CD4-positive, alpha-beta T cell treated with Interleukin-6 at 100 ng/mL for 8 hours (primary cell): ENCODE results near the gene ZFAND3.

ENCODE experiments used
- DNase-seq: peaks from one replicate; pipeline ENCODE4 v3.0.0-alpha.2; 2020; ENCODE audit warnings: mixed read lengths, low spot score

ZFAND3 gene

GRCh38 chr6:38004908-38005307 is 185.4 kb downstream of the ZFAND3 start:
- no peak for DNase-seq

- DNase-seq: no peak
Measured at GRCh38 chr6:38011937-38012336, 192.4 kb downstream of the ZFAND3 start.

DNA sequence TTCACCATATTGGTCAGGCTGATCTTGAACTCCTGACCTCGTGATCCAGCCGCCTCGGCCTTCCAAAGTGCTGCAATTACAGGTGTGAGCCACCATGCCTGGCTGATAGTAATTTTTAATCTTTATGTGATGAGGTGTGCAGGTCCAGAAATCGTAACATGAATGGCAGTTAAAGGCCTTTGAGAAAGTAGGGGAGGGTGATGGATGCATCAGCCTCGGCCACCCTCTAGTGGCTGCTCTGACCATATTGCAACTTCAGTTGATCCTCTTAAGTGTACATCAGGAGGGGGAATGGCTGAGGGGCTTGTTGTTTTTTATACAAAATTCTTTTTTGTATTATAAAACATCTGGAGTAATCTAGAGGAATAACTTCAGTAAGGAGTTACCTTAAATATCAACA is 193.0 kb downstream of the ZFAND3 start:
- no peak for DNase-seq

GRCh38 chr6:38015341-38015740 is 195.8 kb downstream of the ZFAND3 start:
- DNase-seq: no peak

DNA sequence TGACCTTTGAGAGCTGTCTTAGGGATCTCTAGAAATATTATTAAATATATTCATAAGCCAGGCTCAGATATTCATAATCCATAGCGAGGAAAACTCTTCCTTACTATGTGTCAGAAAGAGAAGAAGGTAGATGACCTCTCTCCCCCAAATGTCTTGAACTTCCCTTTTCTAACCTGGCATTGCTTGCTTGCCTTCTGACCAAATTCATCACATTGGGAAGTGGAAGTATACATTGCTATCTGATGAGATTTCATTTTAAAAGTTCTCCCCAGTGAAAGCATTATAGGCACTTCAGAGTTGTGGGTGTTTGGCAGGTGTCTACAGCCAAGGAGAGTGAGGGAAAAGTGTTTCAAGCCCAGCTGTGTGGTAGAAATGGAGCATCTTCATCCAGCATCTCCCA is 197.3 kb downstream of the ZFAND3 start:
- DNase-seq: no peak

- no peak for DNase-seq
Measured at GRCh38 chr6:38018755-38019165, 199.2 kb downstream of the ZFAND3 start.

DNA sequence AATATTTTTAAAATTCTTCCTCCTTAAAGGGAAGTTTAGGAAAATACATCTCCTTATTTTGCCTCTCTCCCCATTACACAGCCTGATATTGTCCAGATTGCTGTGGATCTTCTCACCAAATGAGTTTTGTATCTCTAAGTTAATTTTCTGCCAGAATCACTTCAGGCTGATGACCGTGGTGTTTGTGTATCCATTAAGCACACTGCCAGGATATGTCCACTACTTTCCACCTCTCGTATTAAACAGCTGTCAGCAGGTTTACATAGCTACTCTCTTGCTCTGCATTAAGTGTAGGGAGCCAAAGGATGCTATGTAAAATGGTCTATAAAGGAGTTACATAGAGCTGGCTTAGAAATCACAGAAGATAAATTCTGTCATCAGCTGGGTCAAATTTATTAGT is 201.1 kb downstream of the ZFAND3 start:
- no peak for DNase-seq

DNA sequence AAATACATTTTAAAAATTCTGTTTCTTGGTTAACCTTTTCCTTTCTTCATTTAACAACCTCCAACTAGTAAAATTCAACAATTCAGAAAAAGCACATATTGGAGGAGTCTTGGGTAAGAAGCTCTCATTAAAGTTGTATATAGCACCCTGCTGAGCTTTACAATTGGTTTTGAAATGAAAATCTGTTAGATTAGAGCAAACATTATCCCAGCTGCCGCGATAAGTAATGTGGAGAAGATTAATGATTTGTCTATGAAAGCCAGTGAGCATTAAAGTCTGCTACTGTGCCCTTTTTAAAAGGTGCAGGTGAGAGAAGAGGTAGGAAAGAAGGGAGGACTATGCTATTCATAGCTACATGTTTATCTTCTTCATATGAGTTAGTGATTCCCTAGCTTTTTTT is 201.5 kb downstream of the ZFAND3 start:
- DNase-seq: no peak

- DNase-seq: no peak
Measured at GRCh38 chr6:38021571-38021970, 202.0 kb downstream of the ZFAND3 start.

DNA sequence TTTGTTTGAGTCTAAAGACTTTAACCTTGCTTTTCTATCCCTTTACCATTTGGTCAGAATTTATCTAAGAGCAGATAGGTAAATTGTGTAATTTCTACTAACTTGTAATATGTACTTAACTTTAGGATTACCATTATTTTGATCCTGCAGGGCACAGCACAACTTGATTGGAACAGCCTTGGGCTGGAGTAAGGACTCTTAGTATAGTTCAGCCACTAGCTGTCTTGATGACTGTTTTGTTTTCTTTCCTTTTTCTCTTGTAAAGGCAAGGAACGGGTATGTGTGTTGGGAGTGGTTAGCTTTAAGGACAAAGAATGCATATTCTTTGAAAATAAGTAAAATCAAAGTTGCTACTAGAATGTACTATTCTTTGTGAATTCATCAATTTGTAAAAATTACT is 203.2 kb downstream of the ZFAND3 start:
- DNase-seq: no peak

- DNase-seq: no peak
Measured at GRCh38 chr6:38024908-38025307, 205.4 kb downstream of the ZFAND3 start.

DNA sequence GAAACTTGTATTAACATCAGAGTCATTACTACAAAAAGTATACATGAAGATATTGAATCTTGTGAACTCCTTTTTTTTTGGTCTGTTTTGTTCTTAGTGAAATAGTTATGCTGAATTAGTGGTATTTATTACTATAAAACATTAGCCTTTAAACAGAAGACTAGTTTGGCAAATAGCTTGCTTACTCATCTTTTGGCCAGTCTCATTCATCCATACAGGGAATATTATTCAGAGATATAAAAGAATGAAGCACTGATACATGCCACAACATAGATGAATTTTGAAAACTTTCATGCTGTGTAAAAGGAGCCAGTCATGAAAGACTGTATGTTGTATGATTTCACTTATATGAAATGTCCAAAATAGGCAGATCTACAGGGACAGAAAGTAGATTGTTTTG is 205.9 kb downstream of the ZFAND3 start:
- no peak for DNase-seq

GRCh38 chr6:38027685-38028373 is 208.3 kb downstream of the ZFAND3 start:
- no peak for DNase-seq

GRCh38 chr6:38030380-38030779 is 210.9 kb downstream of the ZFAND3 start:
- no peak for DNase-seq

- DNase-seq: no peak
Measured at GRCh38 chr6:38032797-38033196, 213.3 kb downstream of the ZFAND3 start.

DNA sequence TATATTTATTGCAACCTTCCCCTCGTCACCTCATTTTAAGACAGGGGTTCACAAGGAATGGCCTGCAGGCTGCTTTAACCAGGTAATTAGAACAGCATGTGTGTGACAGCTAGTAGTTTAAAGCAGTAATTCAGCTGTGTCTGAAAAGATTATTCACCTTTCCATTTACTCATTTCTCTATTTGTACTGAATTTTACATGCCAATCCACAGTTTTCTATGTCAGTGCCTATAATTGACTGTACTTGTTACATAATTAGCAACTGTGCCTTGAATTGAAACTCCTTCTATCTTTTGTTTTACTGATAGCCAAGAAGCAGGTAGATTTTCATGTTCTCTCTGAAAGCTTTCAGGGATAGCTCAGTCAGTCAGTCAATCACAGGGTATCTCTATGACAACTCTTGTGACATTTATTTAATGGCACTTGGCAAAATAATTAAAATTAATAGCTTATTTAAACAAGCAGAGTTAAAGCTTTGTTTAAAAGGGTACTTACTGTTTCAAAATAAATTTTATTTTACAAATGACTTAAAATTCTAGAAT is 214.0 kb downstream of the ZFAND3 start:
- DNase-seq: no peak

- DNase-seq: peak; percentile 1
Measured at GRCh38 chr6:38034274-38034914, 214.9 kb downstream of the ZFAND3 start.

- DNase-seq: no peak
Measured at GRCh38 chr6:38035478-38035877, 216.0 kb downstream of the ZFAND3 start.

- no peak for DNase-seq
Measured at GRCh38 chr6:38039502-38039901, 220.0 kb downstream of the ZFAND3 start.

- DNase-seq: no peak
Measured at GRCh38 chr6:38040254-38040653, 220.7 kb downstream of the ZFAND3 start.

- no peak for DNase-seq
Measured at GRCh38 chr6:38043259-38043753, 223.8 kb downstream of the ZFAND3 start.

- no peak for DNase-seq
Measured at GRCh38 chr6:38045701-38046305, 226.3 kb downstream of the ZFAND3 start.

DNA sequence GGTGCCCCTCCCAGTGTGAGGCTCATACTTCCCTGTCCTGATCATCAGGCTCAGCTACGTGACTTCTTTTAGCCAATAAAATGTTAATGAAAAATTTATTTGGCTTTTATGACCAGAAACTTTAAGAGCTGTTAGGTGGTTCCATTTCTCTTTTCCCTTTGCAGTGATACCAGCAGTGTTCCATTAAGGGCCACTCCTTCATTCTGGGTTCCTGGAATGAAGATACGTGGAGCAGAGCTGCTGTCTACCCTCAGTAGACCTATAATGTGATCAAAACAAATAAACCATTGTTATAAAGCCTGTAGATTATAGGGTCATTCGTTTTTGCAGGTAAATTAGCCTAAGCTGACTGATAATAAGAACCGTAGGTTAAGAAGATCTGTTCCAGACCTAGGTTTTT is 228.0 kb downstream of the ZFAND3 start:
- no peak for DNase-seq
